ENCODE data around the gene PRRG2.

DNA sequence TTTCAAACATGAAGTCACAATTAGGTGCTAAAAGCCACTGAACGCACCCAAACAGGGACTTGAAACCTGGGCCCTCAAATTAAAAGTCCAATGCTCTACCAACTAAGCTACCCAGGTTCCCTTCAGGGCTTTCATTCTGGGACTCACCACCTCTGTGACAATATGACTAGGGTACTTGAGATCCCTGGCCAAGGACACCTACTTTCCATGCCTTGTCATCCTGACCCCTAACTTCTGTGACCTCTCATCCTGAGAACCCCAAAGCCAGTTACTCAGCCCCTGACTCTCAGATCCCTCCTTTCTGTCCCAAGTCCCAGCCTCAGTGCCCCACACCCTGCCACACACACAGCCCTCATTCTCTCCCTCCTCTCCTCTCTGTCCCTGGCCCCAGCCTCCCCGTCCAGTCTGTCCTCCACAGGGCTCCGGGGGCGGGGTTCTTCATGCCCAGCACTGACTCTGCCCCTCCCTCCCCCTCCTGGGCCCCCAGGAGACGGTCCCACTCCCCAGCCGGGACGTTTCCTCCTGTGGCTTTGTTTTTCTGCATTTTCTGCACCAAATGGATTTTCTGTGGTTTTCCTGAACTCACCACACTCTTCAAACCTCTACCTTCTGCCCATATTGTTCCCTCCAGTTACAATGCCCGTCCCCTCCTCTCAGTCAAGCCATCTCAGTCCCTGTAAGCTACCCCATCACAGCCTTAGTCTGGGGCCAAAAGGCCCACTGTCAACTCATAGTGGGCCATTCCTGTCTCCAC lies 46.3 kb upstream of the PRRG2 start:
- TF ChIP-seq CTCF (conservative IDR thresholded peaks at IDR 0.05 in 1 of 2, IDR thresholded peaks at IDR 0.05 in 1 of 2; ENCODE audit: extremely low read depth in 1 of 2, insufficient read depth in 1 of 2, low read depth in 1 of 2, low read length in 2 of 2) (no peak), EZH2 (IDR thresholded peaks at IDR 0.05; ENCODE audit: borderline replicate concordance, low read length) (no peak)

All from mammary epithelial cell (primary cell).